CD4-positive, alpha-beta T cell (primary cell): ENCODE results near the gene OR2T5. TPM values are rescaled to one million over a fixed set of nuclear protein-coding genes. Genes with fewer than 3 reads are reported as not detected.
"Not testable (repeated sequence)": the region's sequence is repeated elsewhere in the genome, so short reads cannot be mapped to it uniquely, and the experiment has no call there.

Source experiments
- ATAC-seq: fragments of 200-7000 bp; cut with Tn5 transposase; one replicate; pipeline ENCODE4 v1.10.0; 2022; ENCODE audit warnings: mild to moderate bottlenecking; ENCODE audit not compliant: poor library complexity
- CTCF ChIA-PET: fragments of 350-600 bp; sonication (Branson Sonifier 250); formaldehyde crosslinking; loops from one replicate; lab custom pipeline; 2021; ENCODE audit warnings: antibody characterized with exemption, inconsistent platforms; lab: Charles Lee
- POLR2A ChIA-PET: fragments of 350-600 bp; sonication (Branson Sonifier 250); formaldehyde crosslinking; loops from one replicate; lab custom pipeline; 2021; ENCODE audit warnings: antibody characterized with exemption, inconsistent platforms; lab: Charles Lee
- DNase-seq, 14 experiments: peaks; one replicate each; pipeline ENCODE4 v3.0.0-alpha.2; 2013 to 2020; ENCODE audit warnings: mixed read lengths in 2 of 14
- H3K27ac ChIP-seq, 2 donors: one replicate each; pipeline versions ENCODE4 v1.5.1 to v1.7.0; 2013; ENCODE audit warnings: low read length in 2 of 2, low read depth in 1 of 2, mild to moderate bottlenecking in 1 of 2
- H3K27me3 ChIP-seq, 2 experiments: 1 replicate in 1 of 2; 2 replicates in 1 of 2; pipeline versions ENCODE4 v1.6.1 to v1.7.0; 2013; ENCODE audit warnings: low read length in 2 of 2, control low read depth in 1 of 2, mild to moderate bottlenecking in 1 of 2, moderate library complexity in 1 of 2; ENCODE audit not compliant: insufficient read depth in 2 of 2, control insufficient read depth in 1 of 2
- H3K36me3 ChIP-seq: one replicate; pipeline ENCODE4 v1.6.1; 2013; ENCODE audit warnings: low read length, control low read depth; ENCODE audit not compliant: insufficient read depth
- H3K4me1 ChIP-seq: one replicate; pipeline ENCODE4 v1.6.1; 2013; ENCODE audit warnings: low read length, control low read depth; ENCODE audit not compliant: insufficient read depth
- H3K4me3 ChIP-seq: one replicate; pipeline ENCODE4 v1.5.1; 2013; ENCODE audit warnings: mild to moderate bottlenecking, low read length, moderate library complexity
- H3K9me3 ChIP-seq, 2 experiments: 1 replicate in 1 of 2; 2 replicates in 1 of 2; pipeline versions ENCODE4 v1.6.1 to v1.7.0; 2013; ENCODE audit warnings: low read length in 2 of 2, mild to moderate bottlenecking in 2 of 2, control low read depth in 1 of 2, moderate library complexity in 1 of 2; ENCODE audit not compliant: control insufficient read depth in 1 of 2, insufficient read depth in 1 of 2
- H3K27ac Mint-ChIP-seq: one replicate; pipeline ENCODE4 v1.8.0; 2020; ENCODE audit warnings: mixed read lengths
- H3K27me3 Mint-ChIP-seq: one replicate; pipeline ENCODE4 v1.8.0; 2021; ENCODE audit warnings: mixed read lengths
- H3K36me3 Mint-ChIP-seq: one replicate; pipeline ENCODE4 v1.8.0; 2021; ENCODE audit warnings: low read depth, mixed read lengths
- H3K4me1 Mint-ChIP-seq: one replicate; pipeline ENCODE4 v1.8.0; 2021; ENCODE audit warnings: low read depth, mixed read lengths
- H3K4me3 Mint-ChIP-seq: one replicate; pipeline ENCODE4 v1.8.0; 2020; ENCODE audit warnings: mild to moderate bottlenecking, mixed read lengths
- H3K9me3 Mint-ChIP-seq: one replicate; pipeline ENCODE4 v1.8.0; 2020; ENCODE audit warnings: mixed read lengths
- intact Hi-C, 2 experiments: fragments of 100-400 bp; cut with DNase I in 1 of 2; cut with micrococcal nuclease in 1 of 2; formaldehyde crosslinking; loops; one replicate each; pipeline versions ENCODE4 v1.15.1 to v1.9.0; 2023 to 2025; cut with DNase I, micrococcal nuclease
- total RNA-seq, 174 experiments: library from RNA in 2 of 174; stranded (reverse) in 2 of 174; gene quantifications; one replicate each; pipeline ENCODE4 v1.2.3 and lab custom pipeline; 2021 to 2026

OR2T5 gene
- total RNA-seq, 2 experiments from 2014 or later = not detected

DNA sequence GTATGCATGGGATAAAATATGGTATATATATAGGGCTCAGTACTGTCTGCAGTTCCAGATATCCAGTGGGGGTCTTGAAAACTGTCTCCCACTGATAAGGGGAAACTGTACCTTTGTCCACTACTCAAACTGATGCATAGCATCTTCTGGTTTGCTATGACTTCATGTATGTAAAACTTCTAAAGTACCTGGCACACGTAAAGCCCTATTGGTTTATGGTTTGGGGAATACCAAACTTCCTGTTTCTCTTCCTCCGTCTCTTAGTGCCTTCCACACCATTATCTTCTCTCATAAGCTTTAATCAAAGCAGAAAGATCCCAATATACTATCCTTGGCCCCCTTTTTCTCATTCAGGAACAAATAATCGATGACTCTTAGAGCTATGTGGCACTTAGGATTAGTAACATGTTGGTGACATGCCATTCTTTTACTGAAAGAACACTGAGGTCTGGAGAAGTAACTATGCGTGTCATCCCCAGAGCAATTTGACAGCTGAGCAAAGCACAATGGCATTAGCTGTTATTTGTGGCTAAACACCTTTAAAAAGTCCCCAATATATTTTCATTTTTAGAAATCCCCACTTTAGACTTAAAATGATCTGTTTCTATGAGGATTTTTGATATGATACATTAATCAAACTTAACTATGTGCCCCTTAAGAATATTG is 39.8 kb upstream of the OR2T5 start:
- not testable (repeated sequence) for H3K36me3 Mint-ChIP-seq

GRCh38 chr1:248449821-248450465 is 38.4 kb upstream of the OR2T5 start:
- H3K4me1 ChIP-seq, H3K9me3 Mint-ChIP-seq, H3K27me3 ChIP-seq, H3K4me3 Mint-ChIP-seq, H3K36me3 Mint-ChIP-seq, DNase-seq, H3K4me3 ChIP-seq, H3K27ac Mint-ChIP-seq, H3K36me3 ChIP-seq, H3K9me3 ChIP-seq, POLR2A ChIA-PET, ATAC-seq, H3K4me1 Mint-ChIP-seq, intact Hi-C loops, H3K27ac ChIP-seq, H3K27me3 Mint-ChIP-seq, CTCF ChIA-PET: not testable (repeated sequence)

More for the DNA sequence above, 39.8 kb upstream of the OR2T5 start:
- H3K4me1 Mint-ChIP-seq, H3K27ac ChIP-seq, ATAC-seq, H3K36me3 ChIP-seq, DNase-seq, intact Hi-C loops, H3K4me3 ChIP-seq, H3K4me1 ChIP-seq, H3K27me3 Mint-ChIP-seq, CTCF ChIA-PET, H3K9me3 Mint-ChIP-seq, H3K4me3 Mint-ChIP-seq, H3K27ac Mint-ChIP-seq, H3K9me3 ChIP-seq, POLR2A ChIA-PET, H3K27me3 ChIP-seq: not testable (repeated sequence)

DNA sequence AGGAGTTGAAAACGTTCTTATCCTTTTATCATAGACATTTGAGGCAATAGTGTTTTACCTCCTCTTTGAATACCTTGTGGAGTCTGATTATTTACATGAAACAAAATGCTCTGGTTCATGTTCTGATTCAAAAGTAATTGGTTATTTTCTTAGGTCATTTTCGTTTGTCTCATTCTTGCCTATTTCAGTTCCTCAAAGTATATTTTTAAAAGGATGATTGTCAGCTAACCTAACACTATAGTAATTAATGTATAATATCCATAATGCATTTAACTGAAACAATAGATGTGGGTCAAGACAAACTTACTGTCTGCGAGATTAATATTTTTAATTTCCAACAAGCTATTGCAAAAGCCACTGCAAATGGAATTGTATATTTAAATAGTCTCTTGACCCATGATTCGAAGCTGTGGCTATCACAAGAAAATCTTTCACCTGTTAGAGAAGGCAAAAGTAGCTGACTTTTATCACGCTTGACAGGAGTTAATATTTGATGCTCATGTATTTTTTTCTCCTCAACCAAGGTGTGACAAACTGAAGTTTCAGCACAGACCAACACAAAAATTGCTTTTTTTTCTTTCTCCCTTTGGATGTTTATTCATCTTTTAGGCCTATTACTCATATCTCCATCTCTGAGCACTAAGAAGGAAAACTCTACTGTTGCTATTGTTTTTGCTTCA is 37.8 kb upstream of the OR2T5 start:
- H3K4me1 ChIP-seq, H3K27me3 Mint-ChIP-seq, H3K27ac Mint-ChIP-seq, H3K36me3 ChIP-seq, H3K27ac ChIP-seq, H3K9me3 Mint-ChIP-seq, POLR2A ChIA-PET, intact Hi-C loops, CTCF ChIA-PET, ATAC-seq, H3K27me3 ChIP-seq, H3K9me3 ChIP-seq, H3K4me1 Mint-ChIP-seq, DNase-seq, H3K36me3 Mint-ChIP-seq, H3K4me3 Mint-ChIP-seq, H3K4me3 ChIP-seq: not testable (repeated sequence)

GRCh38 chr1:248453619-248454018 is 34.8 kb upstream of the OR2T5 start:
- H3K4me3 Mint-ChIP-seq, POLR2A ChIA-PET, H3K36me3 Mint-ChIP-seq, H3K27ac ChIP-seq, H3K4me1 ChIP-seq, H3K9me3 Mint-ChIP-seq, DNase-seq, H3K27me3 Mint-ChIP-seq, H3K36me3 ChIP-seq, H3K27me3 ChIP-seq, intact Hi-C loops, CTCF ChIA-PET, H3K4me3 ChIP-seq, H3K27ac Mint-ChIP-seq, ATAC-seq, H3K9me3 ChIP-seq, H3K4me1 Mint-ChIP-seq: not testable (repeated sequence)

- H3K4me1 Mint-ChIP-seq, H3K36me3 ChIP-seq, H3K36me3 Mint-ChIP-seq, intact Hi-C loops, H3K27me3 Mint-ChIP-seq, H3K4me3 Mint-ChIP-seq, H3K27ac ChIP-seq, CTCF ChIA-PET, H3K9me3 Mint-ChIP-seq, H3K27ac Mint-ChIP-seq, DNase-seq, H3K4me1 ChIP-seq, H3K27me3 ChIP-seq, ATAC-seq, H3K4me3 ChIP-seq, H3K9me3 ChIP-seq, POLR2A ChIA-PET: not testable (repeated sequence)
Observed at GRCh38 chr1:248455045-248455444, 33.3 kb upstream of the OR2T5 start.

GRCh38 chr1:248456635-248457034 is 31.8 kb upstream of the OR2T5 start:
- H3K27me3 Mint-ChIP-seq, DNase-seq, H3K36me3 ChIP-seq, H3K27ac ChIP-seq, POLR2A ChIA-PET, H3K27me3 ChIP-seq, intact Hi-C loops, H3K4me3 Mint-ChIP-seq, H3K4me3 ChIP-seq, ATAC-seq, H3K36me3 Mint-ChIP-seq, H3K9me3 ChIP-seq, H3K27ac Mint-ChIP-seq, H3K4me1 ChIP-seq, H3K4me1 Mint-ChIP-seq, H3K9me3 Mint-ChIP-seq, CTCF ChIA-PET: not testable (repeated sequence)

DNA sequence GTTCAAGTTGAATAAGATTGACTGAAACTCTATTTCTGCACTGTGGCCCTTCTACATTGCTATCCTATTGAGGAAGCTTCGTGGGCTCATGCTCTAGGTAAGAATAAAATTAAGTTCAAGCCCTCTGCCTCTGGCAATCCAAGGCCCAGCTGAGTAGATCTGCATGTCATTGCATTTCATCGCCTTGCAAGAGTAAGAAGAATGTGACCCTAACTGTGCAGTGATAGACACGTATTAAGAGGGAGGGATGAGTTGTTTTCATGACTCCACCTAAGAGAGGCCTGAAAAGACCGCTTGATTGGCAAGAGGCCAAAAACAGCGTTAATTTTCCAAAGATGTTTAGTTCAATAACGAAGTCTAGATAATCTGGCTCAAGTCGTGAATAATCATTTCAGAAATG is 29.3 kb upstream of the OR2T5 start:
- ATAC-seq, DNase-seq, H3K36me3 ChIP-seq, H3K36me3 Mint-ChIP-seq, intact Hi-C loops, H3K4me3 ChIP-seq, CTCF ChIA-PET, H3K9me3 Mint-ChIP-seq, H3K4me3 Mint-ChIP-seq, POLR2A ChIA-PET, H3K27ac Mint-ChIP-seq, H3K4me1 Mint-ChIP-seq, H3K4me1 ChIP-seq, H3K27me3 Mint-ChIP-seq, H3K27me3 ChIP-seq, H3K9me3 ChIP-seq, H3K27ac ChIP-seq: not testable (repeated sequence)
